ENCODE measurements around the gene TRIM33. TPM values are rescaled to one million over a fixed set of nuclear protein-coding genes. Genes with fewer than 3 reads are reported as not detected.
A peak's percentile ranks its signal among the peaks of the same experiment; 100 is the strongest.

The TRIM33 gene
- total RNA-seq, 2 donors from 2014 or later, result 27.5 to 32.3 TPM

DNA sequence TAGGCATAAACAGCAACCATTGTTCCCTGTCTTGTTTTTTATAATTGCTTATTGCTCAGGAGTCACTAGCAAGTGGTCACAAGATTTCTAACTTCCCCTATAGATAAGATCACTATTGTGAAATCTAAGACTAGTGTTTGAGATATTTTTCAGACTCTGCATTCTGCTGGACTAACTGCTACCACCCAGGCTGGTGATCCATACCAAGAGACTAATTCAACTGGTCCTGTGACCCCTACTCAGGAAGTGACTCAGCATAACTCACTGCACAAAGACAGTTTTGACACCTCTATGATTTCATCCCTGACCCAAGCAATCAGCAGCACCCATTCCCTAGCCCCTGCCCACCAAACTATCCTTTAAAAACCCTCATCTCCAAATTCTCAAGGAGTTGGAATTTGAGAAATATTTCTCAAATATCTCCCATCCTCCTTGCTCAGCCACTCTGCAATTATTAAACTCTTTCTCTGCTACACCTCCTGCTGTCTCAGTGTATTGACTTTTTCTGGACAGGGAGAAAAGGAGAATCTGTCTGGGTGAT, 52.7 kb downstream of the TRIM33 start:
- Histone ChIP-seq H3K36me3 (replicated peaks in 1 of 2; ENCODE audit: insufficient read depth in 1 of 2, low read depth in 2 of 2) (no peaks in the 10 kb centered on the region), H3K27ac (peak overlapping the region in 1 of 4 donors; percentile 1), H3K9me3 (no peaks in the 10 kb centered on the region), H3K27me3 (no peaks in the 10 kb centered on the region), H3K4me1 (peaks cover 20% of the 10 kb centered on the region), H3K4me3 (no peak overlapping the region)
- DNase-seq (no peak), ATAC-seq (no peak)
- TF ChIP-seq, protein P1, sequence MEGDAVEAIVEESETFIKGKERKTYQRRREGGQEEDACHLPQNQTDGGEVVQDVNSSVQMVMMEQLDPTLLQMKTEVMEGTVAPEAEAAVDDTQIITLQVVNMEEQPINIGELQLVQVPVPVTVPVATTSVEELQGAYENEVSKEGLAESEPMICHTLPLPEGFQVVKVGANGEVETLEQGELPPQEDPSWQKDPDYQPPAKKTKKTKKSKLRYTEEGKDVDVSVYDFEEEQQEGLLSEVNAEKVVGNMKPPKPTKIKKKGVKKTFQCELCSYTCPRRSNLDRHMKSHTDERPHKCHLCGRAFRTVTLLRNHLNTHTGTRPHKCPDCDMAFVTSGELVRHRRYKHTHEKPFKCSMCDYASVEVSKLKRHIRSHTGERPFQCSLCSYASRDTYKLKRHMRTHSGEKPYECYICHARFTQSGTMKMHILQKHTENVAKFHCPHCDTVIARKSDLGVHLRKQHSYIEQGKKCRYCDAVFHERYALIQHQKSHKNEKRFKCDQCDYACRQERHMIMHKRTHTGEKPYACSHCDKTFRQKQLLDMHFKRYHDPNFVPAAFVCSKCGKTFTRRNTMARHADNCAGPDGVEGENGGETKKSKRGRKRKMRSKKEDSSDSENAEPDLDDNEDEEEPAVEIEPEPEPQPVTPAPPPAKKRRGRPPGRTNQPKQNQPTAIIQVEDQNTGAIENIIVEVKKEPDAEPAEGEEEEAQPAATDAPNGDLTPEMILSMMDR (IDR thresholded peaks at IDR 0.05), result no peak
- TF ChIP-seq POLR2A (IDR thresholded peaks at IDR 0.05), result no peak
- intact Hi-C loops (cut with DNase I), result no loop called here

DNA sequence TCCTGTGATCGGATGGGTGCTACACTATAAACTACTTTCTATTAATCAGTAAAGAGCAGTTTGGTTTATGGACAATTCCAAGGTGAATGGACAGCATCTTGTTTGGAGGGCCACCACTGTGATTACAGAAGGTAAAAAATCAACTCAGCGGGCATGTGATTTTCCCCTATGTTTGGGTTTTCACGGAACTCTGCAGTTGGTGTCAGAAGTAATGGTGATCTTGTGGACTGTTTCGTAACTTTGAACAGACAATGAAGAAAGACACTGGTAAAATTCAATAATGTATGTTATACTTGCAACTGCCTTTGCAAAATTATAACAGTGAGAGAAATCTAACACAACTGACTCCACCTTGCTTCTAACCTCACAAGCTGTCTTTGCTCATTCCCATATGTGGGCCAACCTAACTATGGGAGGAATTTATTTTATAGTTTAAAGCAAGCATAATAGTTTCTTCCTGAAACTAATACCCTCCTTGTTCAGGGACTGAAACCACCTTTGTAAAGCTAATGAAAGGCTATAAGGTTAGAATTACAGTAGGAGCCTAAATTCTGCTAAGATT, 53.2 kb downstream of the TRIM33 start:
- Histone ChIP-seq H3K27ac (peak overlapping the region in 1 of 4 donors; percentile 1), H3K9me3 (no peaks in the 10 kb centered on the region), H3K36me3 (replicated peaks in 1 of 2; ENCODE audit: insufficient read depth in 1 of 2, low read depth in 2 of 2) (no peaks in the 10 kb centered on the region), H3K27me3 (no peaks in the 10 kb centered on the region), H3K4me3 (no peak overlapping the region), H3K4me1 (peaks cover 25% of the 10 kb centered on the region)
- ATAC-seq, result no peak
- no peak for TF ChIP-seq POLR2A (IDR thresholded peaks at IDR 0.05)
- TF ChIP-seq, protein P1 (IDR thresholded peaks at IDR 0.05), result no peak
- 80 to 81% methylated on average over 4 of the region's 4 CpGs for WGBS, 2 donors
- intact Hi-C loops (cut with DNase I), result no loop called here
- DNase-seq, result no peak

DNA sequence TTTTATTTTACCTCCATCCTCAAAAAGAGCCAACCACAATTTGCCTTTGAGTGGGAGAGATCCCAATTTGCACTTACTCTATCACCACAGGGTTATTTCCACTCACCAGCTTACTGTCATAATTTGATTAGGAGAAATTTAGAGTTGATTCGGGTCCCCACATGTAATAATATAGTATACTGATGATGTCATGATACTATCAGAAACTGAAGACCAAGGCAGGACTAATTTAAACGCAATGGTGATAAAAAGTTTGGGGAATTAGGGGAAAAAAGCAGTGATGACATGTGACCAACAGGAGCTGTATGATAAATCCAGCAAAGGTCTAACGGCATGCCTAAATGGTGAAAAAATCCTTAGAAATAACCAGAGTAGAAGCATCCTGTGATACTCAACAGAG, 54.4 kb downstream of the TRIM33 start:
- intact Hi-C loops (cut with DNase I), result no loop called here
- 91 to 96% methylated on average over 3 of the region's 3 CpGs for WGBS, 2 donors
- ATAC-seq (no peak), DNase-seq (no peak)
- peaks cover 26% of the 10 kb centered on the region for H3K4me1 ChIP-seq
- H3K9me3 ChIP-seq, result no peaks in the 10 kb centered on the region
- H3K27ac ChIP-seq, result no peak overlapping the region
- TF ChIP-seq, protein P1 (IDR thresholded peaks at IDR 0.05), result no peak
- no peak for TF ChIP-seq POLR2A (IDR thresholded peaks at IDR 0.05)
- no peaks in the 10 kb centered on the region for H3K36me3 ChIP-seq (replicated peaks in 1 of 2; ENCODE audit: insufficient read depth in 1 of 2, low read depth in 2 of 2)
- no peaks in the 10 kb centered on the region for H3K27me3 ChIP-seq
- H3K4me3 ChIP-seq, result no peak overlapping the region

DNA sequence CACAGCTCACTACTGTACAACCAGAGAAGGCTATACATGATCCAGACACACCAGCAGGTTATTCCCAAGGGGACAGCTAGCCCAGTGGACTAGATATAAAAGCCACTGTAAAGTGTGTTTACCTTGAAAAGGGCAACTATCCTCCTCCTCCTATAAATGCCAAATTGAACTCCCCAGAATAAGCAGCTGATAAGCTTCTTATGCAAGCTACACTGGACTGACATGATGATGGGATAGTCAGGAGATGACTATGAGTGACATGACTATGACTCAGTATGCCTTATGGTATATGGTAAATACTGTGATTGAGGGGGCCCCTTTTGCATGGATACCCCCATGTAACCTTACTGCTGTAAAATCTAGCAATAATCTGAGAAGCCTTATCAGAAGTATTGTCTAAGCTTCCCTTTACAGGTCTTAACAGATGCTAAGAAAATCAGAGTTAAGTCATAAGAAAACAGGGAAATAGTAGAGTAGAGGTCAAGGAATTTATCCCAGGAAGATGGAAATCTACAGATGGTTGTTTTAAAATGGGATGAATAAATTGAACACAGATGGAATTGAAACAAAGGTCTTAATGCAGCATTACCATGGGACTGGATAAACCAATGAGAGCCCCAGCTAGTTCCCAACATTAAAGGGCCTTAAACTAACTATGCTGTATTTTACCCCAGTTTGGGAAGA, 55.8 kb downstream of the TRIM33 start:
- no peaks in the 10 kb centered on the region for H3K9me3 ChIP-seq
- TF ChIP-seq, protein P1 (IDR thresholded peaks at IDR 0.05), result no peak
- no peak for TF ChIP-seq POLR2A (IDR thresholded peaks at IDR 0.05)
- H3K27me3 ChIP-seq, result no peaks in the 10 kb centered on the region
- H3K4me3 ChIP-seq, result no peak overlapping the region
- intact Hi-C loops (cut with DNase I), result no loop called here
- peaks cover 26% of the 10 kb centered on the region for H3K4me1 ChIP-seq
- no peak for DNase-seq
- H3K36me3 ChIP-seq (replicated peaks in 1 of 2; ENCODE audit: insufficient read depth in 1 of 2, low read depth in 2 of 2), result no peaks in the 10 kb centered on the region
- no peak for ATAC-seq
- H3K27ac ChIP-seq, result no peak overlapping the region

All from body of pancreas (tissue), 4 donors.